ENCODE results near the gene MRPS23. TPM values are rescaled to one million over a fixed set of nuclear protein-coding genes. Genes with fewer than 3 reads are reported as not detected.

The MRPS23 gene
- total and polyA plus RNA-seq, 2 of the 13 experiments (the other 11 are each of a cell fraction or from before 2014, with no cell fraction given) = 63.2 to 181 TPM

GRCh38 chr17:57879437-57880085, 29.7 kb upstream of the MRPS23 start (continued):
- TF ChIP-seq MNT (IDR thresholded peaks at IDR 0.05) (peak; percentile 80), ZNF780A (CRISPR knock-in tag; IDR thresholded peaks at IDR 0.05) (no peak), ATF7-NPFF (CRISPR knock-in tag; IDR thresholded peaks at IDR 0.05; ENCODE audit: low read depth) (no peak), ZNF382 (CRISPR knock-in tag; IDR thresholded peaks at IDR 0.05; ENCODE audit: borderline replicate concordance) (no peak), NR3C1 (CRISPR knock-in tag; IDR thresholded peaks at IDR 0.05) (no peak), REL (CRISPR knock-in tag; conservative IDR thresholded peaks at IDR 0.05) (no peak), ZNF501 (CRISPR knock-in tag; IDR thresholded peaks at IDR 0.05) (peak; percentile 86), ZNF747 (CRISPR knock-in tag; IDR thresholded peaks at IDR 0.05; ENCODE audit: borderline replicate concordance) (no peak), ISX (CRISPR knock-in tag; conservative IDR thresholded peaks at IDR 0.05) (no peak), ZNF781 (CRISPR knock-in tag; IDR thresholded peaks at IDR 0.05; ENCODE audit: borderline replicate concordance, not compliant biosample characterization) (no peak), ARNTL (CRISPR knock-in tag; IDR thresholded peaks at IDR 0.05) (peak; percentile 92), SRSF1 (optimal IDR thresholded peaks at IDR 0.05; ENCODE audit: low read depth, low read length) (no peak), SSRP1 (CRISPR knock-in tag; IDR thresholded peaks at IDR 0.05) (no peak), NR2F1 (CRISPR knock-in tag; IDR thresholded peaks at IDR 0.05) (peak; percentile 68 to 77; a peak in 3 of 4 replicates), PHF21A (CRISPR knock-in tag; IDR thresholded peaks at IDR 0.05) (peak; percentile 72), ZNF335 (CRISPR knock-in tag; IDR thresholded peaks at IDR 0.05) (no peak), SP1 (IDR thresholded peaks at IDR 0.05) (no peak), SP1 (CRISPR knock-in tag; IDR thresholded peaks at IDR 0.05) (no peak), ATF7 (IDR thresholded peaks at IDR 0.05) (no peak), ATF7 (CRISPR knock-in tag; IDR thresholded peaks at IDR 0.05) (no peak), ZNF331 (CRISPR knock-in tag; IDR thresholded peaks at IDR 0.05) (no peak), POLR2AphosphoS5 (IDR thresholded peaks at IDR 0.05; ENCODE audit: low read depth, low read length) (no peak), E2F1 (CRISPR knock-in tag; IDR thresholded peaks at IDR 0.05) (no peak), BCL6 (CRISPR knock-in tag; IDR thresholded peaks at IDR 0.05) (peak; percentile 34; the same call in 1 of the 2 replicates), SYNCRIP (IDR thresholded peaks at IDR 0.05; ENCODE audit: insufficient read depth, low read depth, low read length) (no peak), SIN3B (IDR thresholded peaks at IDR 0.05; ENCODE audit: low read length) (no peak), ZNF451 (CRISPR knock-in tag; IDR thresholded peaks at IDR 0.05) (no peak), ZNF761 (CRISPR knock-in tag; conservative IDR thresholded peaks at IDR 0.05) (no peak), ZNF580 (CRISPR knock-in tag; IDR thresholded peaks at IDR 0.05; ENCODE audit: borderline replicate concordance, low read depth) (no peak; the same call in 1 of the 2 replicates)

Measured in HepG2 (cell line).